Esophagus muscularis mucosa (tissue), 3 donors: ENCODE measurements around the gene PRSS53.

Experiments
- POLR2AphosphoS5 ChIP-seq, 2 donors: sonication (generic); formaldehyde crosslinking; IDR thresholded peaks; one replicate each; pipeline ENCODE4 v1.6.1; 2017; ENCODE audit warnings: antibody characterized with exemption in 2 of 2
- TF ChIP-seq, protein P1 (sequence below), 3 experiments: fragments of 200-600 bp in 2 of 3; fragments of 450-650 bp in 1 of 3; sonication (generic) in 2 of 3; IDR thresholded peaks; one replicate each; pipeline ENCODE4 v1.5.1; 2017 to 2019; ENCODE audit warnings: antibody characterized with exemption in 3 of 3, mild to moderate bottlenecking in 2 of 3, moderate library complexity in 1 of 3

- no peak for TF ChIP-seq POLR2AphosphoS5 (IDR thresholded peaks at IDR 0.05)
- TF ChIP-seq, protein P1, sequence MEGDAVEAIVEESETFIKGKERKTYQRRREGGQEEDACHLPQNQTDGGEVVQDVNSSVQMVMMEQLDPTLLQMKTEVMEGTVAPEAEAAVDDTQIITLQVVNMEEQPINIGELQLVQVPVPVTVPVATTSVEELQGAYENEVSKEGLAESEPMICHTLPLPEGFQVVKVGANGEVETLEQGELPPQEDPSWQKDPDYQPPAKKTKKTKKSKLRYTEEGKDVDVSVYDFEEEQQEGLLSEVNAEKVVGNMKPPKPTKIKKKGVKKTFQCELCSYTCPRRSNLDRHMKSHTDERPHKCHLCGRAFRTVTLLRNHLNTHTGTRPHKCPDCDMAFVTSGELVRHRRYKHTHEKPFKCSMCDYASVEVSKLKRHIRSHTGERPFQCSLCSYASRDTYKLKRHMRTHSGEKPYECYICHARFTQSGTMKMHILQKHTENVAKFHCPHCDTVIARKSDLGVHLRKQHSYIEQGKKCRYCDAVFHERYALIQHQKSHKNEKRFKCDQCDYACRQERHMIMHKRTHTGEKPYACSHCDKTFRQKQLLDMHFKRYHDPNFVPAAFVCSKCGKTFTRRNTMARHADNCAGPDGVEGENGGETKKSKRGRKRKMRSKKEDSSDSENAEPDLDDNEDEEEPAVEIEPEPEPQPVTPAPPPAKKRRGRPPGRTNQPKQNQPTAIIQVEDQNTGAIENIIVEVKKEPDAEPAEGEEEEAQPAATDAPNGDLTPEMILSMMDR (IDR thresholded peaks at IDR 0.05): no peak
These were observed 41.7 kb upstream of the PRSS53 start for GRCh38 chr16:31130336-31130891.
